IPS-15b (cell line): ENCODE data around the gene FAM107A.

ENCODE experiments used
- H3K27me3 ChIP-seq: one replicate; pipeline ENCODE4 v1.6.1; 2013; ENCODE audit warnings: low read length; ENCODE audit not compliant: control insufficient read depth, insufficient read depth
- H3K36me3 ChIP-seq: one replicate; pipeline ENCODE4 v1.6.1; 2013; ENCODE audit warnings: low read length; ENCODE audit not compliant: control insufficient read depth, insufficient read depth
- H3K4me1 ChIP-seq: one replicate; pipeline ENCODE4 v1.6.1; 2013; ENCODE audit warnings: mild to moderate bottlenecking, low read length; ENCODE audit not compliant: control insufficient read depth, insufficient read depth
- H3K4me3 ChIP-seq: one replicate; pipeline ENCODE4 v1.5.1; 2013; ENCODE audit warnings: low read depth, low read length
- H3K9ac ChIP-seq: one replicate; pipeline ENCODE4 v1.6.1; 2013; ENCODE audit warnings: low read depth, mild to moderate bottlenecking, low read length
- H3K9me3 ChIP-seq: one replicate; pipeline ENCODE4 v1.6.1; 2013; ENCODE audit warnings: mild to moderate bottlenecking, low read length; ENCODE audit not compliant: control insufficient read depth, insufficient read depth

The FAM107A gene

DNA sequence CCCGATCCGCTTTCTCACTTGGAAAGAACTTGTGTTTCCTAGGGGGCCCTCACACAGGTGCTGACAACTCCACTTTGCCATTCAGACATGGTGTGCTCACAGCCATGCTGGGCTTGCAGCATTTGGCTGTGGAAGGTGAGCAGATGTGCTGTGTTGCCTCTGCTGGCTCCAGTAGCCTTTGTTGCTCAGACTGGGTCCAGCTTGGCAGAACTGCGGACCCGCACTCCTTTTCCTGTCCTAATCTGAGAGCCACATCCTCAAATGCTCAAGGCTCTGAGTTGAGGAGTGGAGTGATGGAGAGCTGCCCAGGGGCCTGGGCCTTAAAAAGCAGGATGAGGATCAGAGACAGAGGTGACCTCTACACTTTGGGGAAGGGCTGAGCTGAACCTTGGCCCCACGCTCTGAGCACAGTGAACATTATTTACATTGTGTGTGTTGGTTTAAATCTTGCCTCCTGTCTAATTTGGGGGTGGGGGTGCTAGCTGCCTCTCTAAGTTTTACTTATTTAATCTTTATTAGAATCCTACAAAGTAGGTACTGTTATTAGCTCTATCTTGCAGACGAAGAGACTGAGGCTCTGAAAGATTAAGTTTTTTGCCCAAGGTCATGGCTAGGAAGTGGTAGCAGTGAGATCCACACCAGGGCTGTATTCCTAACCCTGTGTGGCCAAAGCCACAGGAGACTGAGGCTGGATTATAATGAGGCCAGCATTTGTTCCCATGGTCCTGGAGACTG is 57.4 kb downstream of the FAM107A start:
- H3K9me3 ChIP-seq, result no peaks in the 10 kb centered on the region
- H3K4me1 ChIP-seq, result peaks cover 14% of the 10 kb centered on the region
- H3K4me3 ChIP-seq, result no peak overlapping the region
- H3K36me3 ChIP-seq, result no peaks in the 10 kb centered on the region
- no peaks in the 10 kb centered on the region for H3K27me3 ChIP-seq
- H3K9ac ChIP-seq, result no peak overlapping the region

DNA sequence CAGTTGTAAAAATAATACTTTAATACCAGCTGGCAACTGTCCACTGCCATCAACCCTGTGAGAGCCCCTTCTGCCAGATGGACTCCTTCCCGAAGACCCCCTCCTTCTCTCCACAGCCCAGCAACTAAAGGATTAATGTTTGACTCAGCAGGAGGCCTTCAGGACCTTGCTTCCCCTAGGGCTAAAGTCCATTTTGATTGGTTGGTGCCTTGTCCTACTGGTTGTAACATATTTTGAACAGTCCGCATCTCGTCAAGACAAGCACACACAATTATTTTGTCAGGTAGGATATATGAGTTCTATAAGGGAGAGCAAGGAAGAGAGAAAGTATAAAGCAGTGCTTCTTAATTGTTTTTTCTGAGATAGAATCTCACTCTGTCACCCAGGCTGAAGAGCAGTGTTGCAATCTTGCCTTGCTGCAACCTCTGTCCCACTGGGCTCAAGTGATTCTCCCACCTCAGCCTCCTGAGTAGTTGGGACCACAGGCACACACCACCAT is 58.9 kb downstream of the FAM107A start:
- H3K9me3 ChIP-seq, result no peaks in the 10 kb centered on the region
- H3K27me3 ChIP-seq, result no peaks in the 10 kb centered on the region
- H3K36me3 ChIP-seq, result no peaks in the 10 kb centered on the region
- no peak overlapping the region for H3K9ac ChIP-seq
- H3K4me1 ChIP-seq, result peaks cover 14% of the 10 kb centered on the region
- no peak overlapping the region for H3K4me3 ChIP-seq

DNA sequence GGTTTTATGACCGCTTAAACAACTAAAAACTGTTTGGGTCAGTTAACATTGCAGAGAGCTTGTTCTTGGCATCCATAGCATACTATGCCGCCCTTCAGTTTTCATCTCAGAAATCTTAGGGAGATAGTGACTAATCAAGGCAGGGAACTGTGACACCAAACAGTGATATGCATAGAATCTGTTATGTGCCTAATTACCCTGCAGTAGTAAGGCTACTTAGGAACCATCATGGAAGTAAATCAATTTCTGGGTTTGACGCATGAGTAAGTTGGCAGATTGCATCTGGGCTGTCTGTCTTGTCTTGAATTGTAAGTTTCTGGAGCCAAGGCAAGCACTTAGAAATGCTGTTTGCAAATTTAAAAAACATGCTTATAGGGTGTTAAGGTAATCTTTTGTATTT is 62.8 kb downstream of the FAM107A start:
- Histone ChIP-seq H3K9ac (no peak overlapping the region), H3K27me3 (no peaks in the 10 kb centered on the region), H3K4me1 (peaks cover 3% of the 10 kb centered on the region), H3K9me3 (no peaks in the 10 kb centered on the region), H3K36me3 (no peaks in the 10 kb centered on the region), H3K4me3 (no peak overlapping the region)
